GM18867 (cell line): Measurements from ENCODE around the gene KCNN3.
"Not testable (repeated sequence)": the region's sequence is repeated elsewhere in the genome, so short reads cannot be mapped to it uniquely, and the experiment has no call there.

ENCODE experiments used
- ATAC-seq: cut with Tn5 transposase; IDR thresholded peaks from one replicate; pipeline ENCODE4 v1.9.1; 2021; ENCODE audit warnings: mild to moderate bottlenecking, moderate library complexity; ENCODE audit not compliant: unreplicated experiment

The KCNN3 gene

GRCh38 chr1:154712166-154712810 is 157.8 kb downstream of the KCNN3 start:
- ATAC-seq: no peak

- no peak for ATAC-seq
These were observed 158.7 kb downstream of the KCNN3 start for GRCh38 chr1:154711416-154711815.

GRCh38 chr1:154710106-154710505 is 160.0 kb downstream of the KCNN3 start:
- ATAC-seq: no peak

GRCh38 chr1:154707901-154708463 is 162.1 kb downstream of the KCNN3 start:
- ATAC-seq: no peak

GRCh38 chr1:154706851-154707250 is 163.2 kb downstream of the KCNN3 start:
- no peak for ATAC-seq

GRCh38 chr1:154705544-154705943 is 164.5 kb downstream of the KCNN3 start:
- no peak for ATAC-seq

- no peak for ATAC-seq
These were observed 166.9 kb downstream of the KCNN3 start for GRCh38 chr1:154703170-154703569.

GRCh38 chr1:154698320-154699096 is 171.6 kb downstream of the KCNN3 start:
- no peak for ATAC-seq

GRCh38 chr1:154697710-154698109 is 172.4 kb downstream of the KCNN3 start:
- ATAC-seq: no peak

- ATAC-seq: no peak
These were observed 173.6 kb downstream of the KCNN3 start for GRCh38 chr1:154696456-154696855.

GRCh38 chr1:154695985-154696384 is 174.1 kb downstream of the KCNN3 start:
- no peak for ATAC-seq

GRCh38 chr1:154694995-154695394 is 175.1 kb downstream of the KCNN3 start:
- no peak for ATAC-seq

GRCh38 chr1:154689083-154689482 is 181.0 kb downstream of the KCNN3 start:
- no peak for ATAC-seq

GRCh38 chr1:154686507-154686906 is 183.6 kb downstream of the KCNN3 start:
- ATAC-seq: no peak

GRCh38 chr1:154683820-154684219 is 186.3 kb downstream of the KCNN3 start:
- ATAC-seq: no peak

- ATAC-seq: no peak
These were observed 187.8 kb downstream of the KCNN3 start for GRCh38 chr1:154682254-154682653.

- ATAC-seq: not testable (repeated sequence)
These were observed 192.2 kb downstream of the KCNN3 start for GRCh38 chr1:154677844-154678243.

GRCh38 chr1:154676847-154677246 is 193.2 kb downstream of the KCNN3 start:
- not testable (repeated sequence) for ATAC-seq

GRCh38 chr1:154674456-154674855 is 195.6 kb downstream of the KCNN3 start:
- not testable (repeated sequence) for ATAC-seq

- ATAC-seq: not testable (repeated sequence)
These were observed 197.8 kb downstream of the KCNN3 start for GRCh38 chr1:154672245-154672644.

GRCh38 chr1:154671412-154671811 is 198.7 kb downstream of the KCNN3 start:
- not testable (repeated sequence) for ATAC-seq
